ENCODE measurements around the gene USP27X.
A peak's percentile ranks its signal among the peaks of the same experiment; 100 is the strongest.

USP27X gene

DNA sequence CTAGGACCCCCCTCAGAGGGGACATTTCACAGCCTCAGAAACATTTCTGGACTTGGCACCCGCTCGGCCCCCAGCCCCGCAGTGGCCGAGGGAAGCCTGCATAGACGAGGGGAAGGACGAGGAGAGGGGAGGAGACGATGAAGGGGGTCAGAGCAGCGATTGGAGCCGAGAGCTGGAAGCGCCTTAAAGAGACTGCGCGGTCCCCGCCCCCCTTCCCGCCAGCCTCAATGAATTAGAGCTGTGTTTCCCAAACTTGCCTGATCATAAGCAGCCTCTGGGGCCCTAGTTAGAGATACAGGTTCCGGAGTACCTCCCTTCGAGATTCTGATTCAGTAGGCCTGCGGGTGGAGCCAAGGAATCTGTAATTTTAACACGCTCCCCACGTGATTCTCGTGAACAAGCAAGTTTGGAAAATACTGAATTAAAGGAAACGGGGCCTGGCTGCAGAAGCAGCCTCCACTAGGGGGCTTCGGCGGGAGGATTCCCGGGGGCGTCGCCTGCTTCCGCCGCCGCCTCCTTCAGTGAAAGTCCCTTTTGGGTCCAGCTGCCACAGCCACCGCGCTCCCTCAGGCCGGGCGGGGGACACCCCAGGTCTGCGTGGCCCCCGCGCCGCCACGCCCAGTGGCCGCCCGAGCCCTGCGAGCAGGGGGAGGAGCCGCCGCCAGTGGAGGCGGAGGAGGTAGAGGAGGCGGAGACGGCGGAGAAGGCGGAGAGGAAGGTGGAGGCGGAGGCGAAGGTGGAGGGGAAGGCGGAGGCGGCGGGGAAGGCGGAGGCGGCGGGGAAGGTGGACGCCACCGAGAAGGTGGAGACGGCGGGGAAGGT lies at the start of gene USP27X:
TSS of gene USP27X (plus strand) at position 651 of the 822 bp plus-strand sequence. CDS start 824 bp downstream, outside the sequence.
- peak; percentile 29; the same call in 1 of the 2 replicates for TF ChIP-seq CTCF (IDR thresholded peaks at IDR 0.05)

GRCh38 chrX:49838374-49838773 lies 40.9 kb upstream of the USP27X start:
- peak; percentile 67 for TF ChIP-seq CTCF (IDR thresholded peaks at IDR 0.05)

DNA sequence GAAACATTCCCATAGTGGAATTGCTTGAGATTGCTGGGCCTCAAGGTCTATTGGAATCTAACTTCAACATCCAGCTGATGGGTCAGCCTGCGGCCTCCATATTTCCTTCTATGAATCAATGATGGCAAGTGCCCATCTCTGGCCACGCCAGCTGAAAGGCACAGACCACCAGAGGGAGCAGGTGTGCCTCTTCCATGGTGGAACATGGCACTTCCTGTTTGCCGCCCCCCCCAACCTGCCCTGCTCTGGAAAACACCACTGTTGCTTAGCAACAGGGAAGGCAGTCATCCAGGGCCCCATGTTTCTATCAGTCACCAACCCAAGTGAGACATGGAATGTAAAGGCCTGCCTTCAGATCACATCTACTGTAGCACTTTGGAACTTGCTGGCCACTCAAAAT lies 38.6 kb upstream of the USP27X start:
- TF ChIP-seq CTCF (IDR thresholded peaks at IDR 0.05) = peak; percentile 40

- no peak for TF ChIP-seq CTCF (IDR thresholded peaks at IDR 0.05)
Observed at GRCh38 chrX:49842621-49843020, 36.7 kb upstream of the USP27X start.

DNA sequence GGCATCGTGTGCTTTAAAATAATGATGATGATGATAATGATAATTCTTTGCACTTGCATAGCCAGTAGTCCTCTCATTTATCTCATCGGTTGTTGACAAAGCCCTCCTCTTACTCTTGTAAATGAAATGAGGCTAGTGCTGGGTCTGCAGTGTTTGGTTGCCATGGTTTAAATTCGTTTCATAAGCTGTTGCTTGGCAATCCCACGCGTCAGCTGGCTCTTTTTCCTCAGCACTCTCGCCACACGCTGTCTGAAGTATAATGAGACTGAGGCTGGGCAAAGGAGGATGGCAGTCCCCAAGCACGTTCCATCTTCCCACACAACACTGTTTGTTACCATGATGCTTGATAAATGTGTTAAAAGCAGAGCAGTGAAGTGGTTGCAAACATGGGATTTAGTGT lies 34.7 kb upstream of the USP27X start:
- TF ChIP-seq CTCF (IDR thresholded peaks at IDR 0.05) = no peak

DNA sequence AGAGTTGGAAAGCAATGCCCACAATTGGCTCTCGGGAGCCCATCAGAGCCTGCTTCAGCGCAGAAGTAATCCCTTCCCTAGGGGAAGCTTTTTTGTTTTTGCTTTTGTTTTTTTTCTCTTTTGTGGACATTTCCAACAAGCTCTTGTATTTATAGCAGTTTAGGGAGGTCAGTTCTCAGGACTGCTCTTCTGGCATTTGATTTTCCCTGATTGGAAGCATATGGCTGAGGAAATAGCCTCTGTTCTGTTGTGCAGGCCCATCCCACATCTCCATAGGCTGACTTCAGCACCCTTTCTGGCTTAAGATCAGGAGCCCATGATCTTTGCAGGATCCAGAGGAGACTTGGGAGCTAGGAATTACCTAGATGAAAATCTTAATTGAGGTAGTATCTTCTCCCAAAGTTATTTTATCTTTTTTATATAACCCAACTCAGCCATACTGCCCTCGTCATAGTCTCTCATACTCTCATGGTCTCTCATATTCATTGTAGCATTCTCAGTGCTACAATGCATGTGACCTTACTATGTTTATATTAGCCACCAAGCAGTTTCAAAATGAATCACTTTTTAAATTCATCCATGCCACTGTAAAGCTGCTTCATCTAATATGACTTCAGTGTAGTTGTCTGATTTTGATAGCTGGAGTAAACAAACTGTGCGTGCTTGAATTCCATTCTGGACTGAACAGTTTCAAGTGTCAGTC lies 33.4 kb upstream of the USP27X start:
- no peak for TF ChIP-seq CTCF (IDR thresholded peaks at IDR 0.05)

DNA sequence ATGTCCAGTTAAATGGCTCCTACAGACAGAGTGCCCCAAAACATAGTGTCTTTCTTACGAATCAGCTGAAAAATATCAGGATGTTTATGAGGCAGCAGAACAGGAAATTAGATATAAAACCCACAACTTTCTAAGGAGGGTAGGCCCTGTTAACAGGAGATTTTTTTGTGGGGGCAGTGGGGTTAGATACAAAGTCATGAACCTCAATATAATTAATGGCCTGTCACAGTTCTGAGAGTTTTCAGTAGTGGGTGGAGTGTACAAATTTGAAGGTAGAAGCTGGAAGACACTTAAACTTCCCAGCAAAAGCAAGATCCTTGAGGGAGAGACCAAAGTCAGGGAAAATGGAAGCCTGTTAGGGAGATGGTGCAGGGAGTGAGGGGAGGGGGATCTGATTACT lies 32.8 kb upstream of the USP27X start:
- TF ChIP-seq CTCF (IDR thresholded peaks at IDR 0.05) = no peak

Measured in LNCAP (cell line).